Effector memory CD4-positive, alpha-beta T cell (primary cell): ENCODE measurements around the gene GCC2.
"Not testable (repeated sequence)": the region's sequence is repeated elsewhere in the genome, so short reads cannot be mapped to it uniquely, and the experiment has no call there.

Experiments used
- DNase-seq, 3 donors: peaks; one replicate each; pipeline ENCODE4 v3.0.0-alpha.2; 2020
- H3K27ac ChIP-seq: 2 replicates; pipeline ENCODE4 v1.7.0; 2013; ENCODE audit warnings: mild to moderate bottlenecking, low read length, moderate library complexity; ENCODE audit not compliant: insufficient read depth, poor library complexity, severe bottlenecking
- H3K27me3 ChIP-seq: replicated peaks from 2 replicates; pipeline ENCODE4 v1.7.0; 2013; ENCODE audit warnings: mild to moderate bottlenecking, low read length; ENCODE audit not compliant: insufficient read depth, control insufficient read depth, poor library complexity, severe bottlenecking
- H3K36me3 ChIP-seq: 2 replicates; pipeline ENCODE4 v1.7.0; 2013; ENCODE audit warnings: mild to moderate bottlenecking, low read length, moderate library complexity; ENCODE audit not compliant: control insufficient read depth, insufficient read depth
- H3K4me1 ChIP-seq: 2 replicates; pipeline ENCODE4 v1.7.0; 2013; ENCODE audit warnings: low read length, mild to moderate bottlenecking; ENCODE audit not compliant: control insufficient read depth, insufficient read depth, poor library complexity, severe bottlenecking
- H3K4me3 ChIP-seq: 2 replicates; pipeline ENCODE4 v1.7.0; 2013; ENCODE audit warnings: low read length, low read depth, mild to moderate bottlenecking; ENCODE audit not compliant: insufficient read depth, poor library complexity, severe bottlenecking
- H3K9me3 ChIP-seq: 2 replicates; pipeline ENCODE4 v1.7.0; 2013; ENCODE audit warnings: mild to moderate bottlenecking, low read length, moderate library complexity; ENCODE audit not compliant: control insufficient read depth

GCC2 gene

GRCh38 chr2:108444941-108445840, 3.8 kb upstream of the GCC2 start:
- Histone ChIP-seq H3K9me3 (no peaks in the 10 kb centered on the region), H3K36me3 (no peaks in the 10 kb centered on the region), H3K27ac (no peak overlapping the region), H3K4me3 (no peak overlapping the region), H3K27me3 (no peaks in the 10 kb centered on the region), H3K4me1 (peaks cover 14% of the 10 kb centered on the region)
- DNase-seq = no peak

DNA sequence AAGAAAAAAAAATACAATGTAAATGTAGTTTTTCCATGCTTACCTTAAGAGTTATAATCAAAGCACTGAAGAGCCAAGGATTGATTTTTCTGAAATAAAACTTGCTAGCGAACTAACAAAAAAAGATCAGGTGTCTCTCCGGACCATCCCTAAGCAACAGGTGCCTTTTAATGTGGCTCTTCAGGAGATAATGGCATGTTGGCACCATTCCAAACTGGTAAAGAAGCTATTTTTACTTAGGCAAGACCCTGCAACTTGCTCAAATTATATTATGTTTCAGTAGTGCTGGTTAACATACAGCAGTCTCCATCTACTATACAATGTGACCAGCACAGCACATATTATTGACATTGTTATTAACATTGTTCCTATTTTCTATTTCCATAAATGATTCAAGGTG, 2.3 kb upstream of the GCC2 start:
- H3K4me3 ChIP-seq = no peak overlapping the region
- peaks cover 7% of the 10 kb centered on the region for H3K36me3 ChIP-seq
- H3K27ac ChIP-seq = no peak overlapping the region
- H3K27me3 ChIP-seq = no peaks in the 10 kb centered on the region
- no peak for DNase-seq
- H3K4me1 ChIP-seq = peaks cover 16% of the 10 kb centered on the region
- H3K9me3 ChIP-seq = no peaks in the 10 kb centered on the region

- H3K9me3 ChIP-seq = no peaks in the 10 kb centered on the region
These were observed 894 bp upstream of the GCC2 start for GRCh38 chr2:108447947-108448677.

DNA sequence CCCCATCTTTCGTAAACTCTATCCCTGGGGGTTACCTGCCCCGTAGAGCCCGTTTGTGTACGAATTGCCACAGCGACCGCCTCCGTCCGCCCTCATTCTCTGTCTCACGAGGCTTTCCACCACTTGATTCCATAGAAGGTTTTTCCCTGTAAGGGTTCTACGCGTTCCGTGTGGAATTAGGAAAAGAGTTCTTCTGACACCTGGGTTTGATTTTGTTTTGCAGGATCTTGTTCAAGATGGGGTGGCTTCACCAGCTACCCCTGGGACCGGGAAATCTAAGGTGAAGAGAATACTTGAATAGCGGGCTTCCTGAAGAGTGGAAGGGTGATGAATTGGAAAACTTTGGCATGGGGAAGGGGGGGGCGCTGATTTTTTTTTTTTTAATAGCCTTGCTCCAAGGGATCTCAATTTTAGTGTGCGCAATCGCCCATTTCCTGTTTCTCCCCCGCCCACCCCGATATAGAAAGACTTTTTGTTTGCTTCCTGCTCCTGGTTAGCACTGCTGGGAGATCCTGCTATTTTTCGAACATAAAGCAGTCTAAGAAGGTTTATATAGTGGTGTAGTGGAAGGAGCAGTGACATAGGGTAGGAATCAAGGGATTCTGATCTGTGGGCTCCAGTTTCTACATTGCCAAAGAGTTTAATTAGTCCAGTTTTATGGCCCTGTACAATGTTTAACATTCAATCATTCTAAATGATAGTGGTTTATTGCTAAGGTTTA, 564 bp downstream of the GCC2 start:
- Histone ChIP-seq H3K27me3 (no peaks in the 10 kb centered on the region), H3K9me3 (no peaks in the 10 kb centered on the region), H3K4me3 (peak overlapping the region; percentile 75), H3K36me3 (peaks cover 29% of the 10 kb centered on the region), H3K4me1 (peaks cover 16% of the 10 kb centered on the region), H3K27ac (peak overlapping the region; percentile 95)
- DNase-seq = peak; percentile 3 to 37 (median 17)

More at GRCh38 chr2:108447947-108448677, 894 bp upstream of the GCC2 start:
- peak overlapping the region; percentile 75 for H3K4me3 ChIP-seq
- peaks cover 20% of the 10 kb centered on the region for H3K36me3 ChIP-seq
- DNase-seq = peak in 1 of 3 donors; percentile 1
- peaks cover 16% of the 10 kb centered on the region for H3K4me1 ChIP-seq
- H3K27me3 ChIP-seq = no peaks in the 10 kb centered on the region
- peak overlapping the region; percentile 95 for H3K27ac ChIP-seq

GRCh38 chr2:108450863-108451262, 1.9 kb downstream of the GCC2 start:
- Histone ChIP-seq H3K27me3 (no peaks in the 10 kb centered on the region), H3K9me3 (no peaks in the 10 kb centered on the region), H3K36me3 (peaks cover 37% of the 10 kb centered on the region), H3K4me1 (peaks cover 16% of the 10 kb centered on the region), H3K27ac (no peak overlapping the region), H3K4me3 (no peak overlapping the region)
- no peak for DNase-seq

- Histone ChIP-seq H3K4me3 (no peak overlapping the region), H3K27ac (no peak overlapping the region), H3K4me1 (peaks cover 16% of the 10 kb centered on the region), H3K36me3 (peaks cover 45% of the 10 kb centered on the region), H3K9me3 (no peaks in the 10 kb centered on the region), H3K27me3 (no peaks in the 10 kb centered on the region)
- no peak for DNase-seq
These were observed 3.0 kb downstream of the GCC2 start for GRCh38 chr2:108451976-108452375.

GRCh38 chr2:108453530-108453929, 4.5 kb downstream of the GCC2 start:
- not testable (repeated sequence) for H3K4me3 ChIP-seq, H3K27ac ChIP-seq, H3K27me3 ChIP-seq, H3K9me3 ChIP-seq, DNase-seq
- H3K4me1 ChIP-seq = peaks cover 12% of the 10 kb centered on the region
- peaks cover 59% of the 10 kb centered on the region for H3K36me3 ChIP-seq

DNA sequence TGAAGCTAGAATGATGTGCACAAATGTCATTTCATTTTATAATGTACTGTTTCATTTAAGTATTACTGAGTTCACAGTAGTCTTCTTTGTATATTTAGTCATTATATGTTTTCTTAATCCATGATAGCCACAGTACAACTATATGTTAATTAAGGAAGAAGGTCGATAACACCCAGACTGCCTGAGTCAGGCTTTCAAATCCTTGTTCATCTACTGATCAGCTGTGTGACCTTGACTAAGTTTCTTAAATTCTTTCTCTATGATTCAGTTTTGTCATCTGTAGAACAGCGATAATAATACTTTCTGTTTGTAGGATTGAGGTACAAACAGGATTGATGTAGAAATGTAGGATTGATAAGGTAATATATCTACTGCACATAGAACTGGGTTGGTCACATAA, 5.4 kb downstream of the GCC2 start:
- peaks cover 63% of the 10 kb centered on the region for H3K36me3 ChIP-seq
- peaks cover 4% of the 10 kb centered on the region for H3K9me3 ChIP-seq
- no peak for DNase-seq

DNA sequence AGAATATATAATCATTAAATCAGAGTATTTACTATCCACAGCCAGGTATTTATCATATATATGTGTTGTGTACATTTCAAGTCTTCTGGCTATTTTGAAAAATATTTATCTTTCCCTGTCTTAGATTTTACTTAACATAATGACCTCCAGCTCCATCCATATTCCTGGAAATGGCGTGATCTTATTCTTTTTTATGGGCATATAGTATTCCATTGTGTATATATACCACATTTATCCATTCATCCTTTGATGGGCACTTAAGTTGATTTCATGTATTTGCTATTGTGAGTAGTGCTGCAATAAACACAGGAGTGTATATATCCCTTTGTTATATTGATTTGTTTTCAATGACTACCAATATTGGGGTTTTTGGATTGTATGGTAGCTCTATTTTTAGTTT, 6.6 kb downstream of the GCC2 start:
- Histone ChIP-seq H3K27ac (no peak overlapping the region), H3K4me3 (no peak overlapping the region), H3K27me3 (no peaks in the 10 kb centered on the region), H3K4me1 (no peaks in the 10 kb centered on the region), H3K9me3 (peaks cover 4% of the 10 kb centered on the region), H3K36me3 (peaks cover 69% of the 10 kb centered on the region)
- DNase-seq = no peak

More for the DNA sequence above, 5.4 kb downstream of the GCC2 start:
- Histone ChIP-seq H3K27ac (no peak overlapping the region), H3K4me1 (peaks cover 9% of the 10 kb centered on the region), H3K4me3 (no peak overlapping the region), H3K27me3 (no peaks in the 10 kb centered on the region)
